Measurements from ENCODE around the gene FANCC.
A peak's percentile ranks its signal among the peaks of the same experiment; 100 is the strongest.
"Not testable (repeated sequence)": the region's sequence is repeated elsewhere in the genome, so short reads cannot be mapped to it uniquely, and the experiment has no call there.

FANCC gene

DNA sequence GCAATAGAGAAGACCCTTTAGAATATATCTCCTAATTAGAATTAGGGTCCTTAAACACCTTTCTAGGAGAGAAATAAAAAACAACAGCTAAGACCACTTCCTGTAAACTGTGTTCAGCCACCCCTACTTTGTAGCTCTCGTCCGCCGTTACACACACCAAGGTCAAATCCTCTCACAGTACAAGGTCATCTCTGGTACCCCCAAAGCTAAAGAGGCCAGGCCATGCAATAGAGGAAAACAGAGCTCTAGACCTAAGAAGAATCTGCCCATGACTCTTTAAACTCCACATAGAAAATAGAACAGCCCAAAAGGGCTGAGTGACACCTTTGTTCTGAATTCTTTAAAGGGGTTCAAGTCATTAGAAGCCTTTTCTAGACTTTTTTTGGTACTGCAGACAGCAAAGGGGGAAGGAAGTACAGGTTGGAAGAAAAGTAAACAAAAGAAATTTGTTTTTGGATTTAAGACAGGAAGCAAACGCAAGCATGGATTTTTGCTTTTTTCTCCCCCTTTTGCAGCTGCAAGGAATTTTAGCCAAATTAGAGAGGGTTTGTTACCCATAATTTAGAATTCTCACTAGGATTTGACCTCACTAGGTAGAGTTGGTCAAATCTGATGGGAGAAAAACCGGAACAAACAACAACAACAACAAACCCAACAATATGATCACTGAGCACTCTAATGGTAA is 13.4 kb upstream of the FANCC start:
- no peak for TF ChIP-seq CTCF (conservative IDR thresholded peaks at IDR 0.05; ENCODE audit: low read depth, low read length)
- no peak overlapping the region for H3K4me3 ChIP-seq (ENCODE audit: low read length)
- DNase-seq (ENCODE audit: low read depth), result no peak

GRCh38 chr9:95329061-95329460 is 11.6 kb upstream of the FANCC start:
- not testable (repeated sequence) for DNase-seq (ENCODE audit: low read depth); H3K4me3 ChIP-seq (ENCODE audit: low read length)

DNA sequence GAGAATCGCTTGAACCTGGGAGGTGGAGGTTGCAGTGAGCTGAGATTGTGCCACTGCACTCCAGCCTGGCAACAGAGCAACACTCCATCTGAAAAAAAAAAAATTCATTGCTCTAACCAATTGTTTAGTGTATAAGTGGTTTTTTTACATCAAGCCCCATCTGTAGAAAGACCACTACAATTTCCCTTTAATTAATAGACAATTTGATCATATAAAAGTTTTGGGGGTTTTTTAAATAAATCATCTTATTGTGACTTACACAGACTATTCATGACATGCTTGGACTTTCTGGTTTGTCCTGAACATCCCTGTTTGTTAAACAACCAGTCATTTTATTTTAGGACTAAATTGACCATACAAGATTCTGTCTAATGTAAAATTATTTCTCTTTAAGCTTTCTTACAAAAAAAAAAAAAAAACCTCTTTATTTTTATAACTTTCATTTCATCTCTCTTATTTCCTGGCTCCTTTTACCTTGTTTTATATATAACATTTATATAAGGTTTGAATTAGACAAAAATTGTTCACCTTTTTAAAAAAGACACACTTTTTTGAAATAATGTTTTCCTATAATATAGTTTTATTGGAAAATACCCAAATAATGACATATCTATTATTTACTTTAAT is 9.8 kb upstream of the FANCC start:
- no peak for TF ChIP-seq CTCF (conservative IDR thresholded peaks at IDR 0.05; ENCODE audit: low read depth, low read length)
- DNase-seq (ENCODE audit: low read depth), result no peak

DNA sequence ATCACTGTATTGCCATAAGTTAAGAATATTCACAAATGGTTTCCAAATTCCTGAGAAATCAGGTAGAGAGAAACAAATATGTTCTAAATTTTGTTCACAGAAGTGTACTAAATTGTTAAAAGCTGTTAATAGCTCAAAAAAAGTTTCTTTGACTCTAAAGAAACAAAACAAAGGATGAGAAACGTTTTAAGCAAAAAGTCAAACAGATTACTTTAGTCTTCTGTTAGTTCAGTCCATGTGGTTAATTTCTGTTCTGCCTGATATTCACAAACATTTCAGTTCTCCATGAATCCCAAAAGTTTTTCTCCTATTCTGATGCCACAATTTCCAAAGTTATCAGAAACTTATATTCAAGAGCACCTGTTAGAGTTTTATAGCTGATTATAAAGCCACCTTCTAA is 7.7 kb upstream of the FANCC start:
- H3K4me3 ChIP-seq (ENCODE audit: low read length), result no peak overlapping the region
- DNase-seq (ENCODE audit: low read depth), result no peak
- no peak for TF ChIP-seq CTCF (conservative IDR thresholded peaks at IDR 0.05; ENCODE audit: low read depth, low read length)

More for the DNA sequence above, 9.8 kb upstream of the FANCC start:
- H3K4me3 ChIP-seq (ENCODE audit: low read length), result no peak overlapping the region

DNA sequence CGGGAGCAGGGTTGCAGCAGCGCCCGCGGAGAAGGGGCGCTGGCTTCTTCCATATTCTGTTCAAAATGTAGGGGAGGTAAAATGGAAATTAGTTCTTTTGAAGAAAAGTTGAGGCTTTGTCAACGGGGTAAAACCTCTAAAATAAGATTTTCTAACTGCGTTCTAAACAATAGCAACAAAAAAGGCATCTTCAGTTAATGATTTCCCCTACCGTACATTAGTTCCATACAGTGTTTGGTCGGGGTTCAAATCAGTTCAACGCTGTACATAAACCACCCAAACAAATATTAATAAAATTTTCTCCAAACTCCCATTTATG is 343 bp upstream of the FANCC start:
- DNase-seq (ENCODE audit: low read depth), result no peak
- peak overlapping the region; percentile 90 for H3K4me3 ChIP-seq (ENCODE audit: low read length)
- TF ChIP-seq CTCF (conservative IDR thresholded peaks at IDR 0.05; ENCODE audit: low read depth, low read length), result no peak

DNA sequence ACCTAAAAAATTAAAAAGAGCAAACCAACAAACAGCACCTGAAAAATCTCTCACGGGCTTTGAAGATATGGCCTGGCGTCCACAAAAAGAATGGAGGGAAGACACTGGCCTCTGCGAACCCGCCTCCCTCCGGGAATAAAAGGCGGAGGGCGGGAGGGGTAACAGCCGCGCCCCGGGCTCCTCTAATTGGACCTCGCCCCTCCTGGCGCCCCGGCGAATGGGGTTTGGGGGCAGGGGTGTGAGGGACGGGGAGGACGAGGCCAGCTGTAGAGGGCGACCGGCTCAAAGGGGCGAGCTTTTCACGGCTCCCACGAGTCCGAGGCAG is 753 bp downstream of the FANCC start:
- H3K4me3 ChIP-seq (ENCODE audit: low read length), result peak overlapping the region; percentile 90
- DNase-seq (ENCODE audit: low read depth), result no peak
- TF ChIP-seq CTCF (conservative IDR thresholded peaks at IDR 0.05; ENCODE audit: low read depth, low read length), result peak; percentile 11

GRCh38 chr9:95316274-95316673 is 1.2 kb downstream of the FANCC start:
- no peak for TF ChIP-seq CTCF (conservative IDR thresholded peaks at IDR 0.05; ENCODE audit: low read depth, low read length)
- peak overlapping the region; percentile 90 for H3K4me3 ChIP-seq (ENCODE audit: low read length)
- no peak for DNase-seq (ENCODE audit: low read depth)

Measured in retinal pigment epithelial cell (primary cell).